SW480 (cell line): ENCODE data around the gene TDRD7.
"Not testable (repeated sequence)": the region's sequence is repeated elsewhere in the genome, so short reads cannot be mapped to it uniquely, and the experiment has no call there.

ENCODE experiments used
- DNase-seq: peaks from one replicate; pipeline ENCODE4 v3.0.0-alpha.2; 2016; ENCODE audit warnings: low spot score

TDRD7 gene

DNA sequence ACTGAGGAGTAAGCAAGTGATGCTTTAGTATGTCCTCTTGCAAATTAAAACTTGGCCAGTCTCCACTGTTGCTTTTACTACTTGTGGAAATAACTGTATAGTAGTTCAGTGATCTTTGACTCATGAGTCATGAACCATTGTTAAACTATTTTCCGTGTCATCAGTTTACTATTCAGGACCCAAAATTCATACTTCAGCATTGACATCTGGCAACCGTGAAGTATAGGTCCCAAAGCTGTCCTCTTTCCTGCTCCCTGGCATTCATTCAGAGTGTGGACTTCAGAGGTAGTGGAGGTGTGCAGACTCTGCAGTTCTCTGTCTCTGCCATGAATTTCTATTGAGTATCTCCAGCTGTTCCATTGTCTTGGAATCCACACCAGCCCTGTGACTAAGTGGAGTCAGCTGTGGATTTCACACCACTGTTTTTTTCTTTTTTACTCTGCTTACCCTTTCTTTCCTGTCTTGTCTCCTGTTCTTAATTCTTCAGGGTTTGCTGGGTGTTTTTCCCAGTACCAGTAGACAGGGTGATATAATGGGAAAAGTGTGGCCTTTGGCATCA is 7.5 kb downstream of the TDRD7 start:
- DNase-seq = no peak

DNA sequence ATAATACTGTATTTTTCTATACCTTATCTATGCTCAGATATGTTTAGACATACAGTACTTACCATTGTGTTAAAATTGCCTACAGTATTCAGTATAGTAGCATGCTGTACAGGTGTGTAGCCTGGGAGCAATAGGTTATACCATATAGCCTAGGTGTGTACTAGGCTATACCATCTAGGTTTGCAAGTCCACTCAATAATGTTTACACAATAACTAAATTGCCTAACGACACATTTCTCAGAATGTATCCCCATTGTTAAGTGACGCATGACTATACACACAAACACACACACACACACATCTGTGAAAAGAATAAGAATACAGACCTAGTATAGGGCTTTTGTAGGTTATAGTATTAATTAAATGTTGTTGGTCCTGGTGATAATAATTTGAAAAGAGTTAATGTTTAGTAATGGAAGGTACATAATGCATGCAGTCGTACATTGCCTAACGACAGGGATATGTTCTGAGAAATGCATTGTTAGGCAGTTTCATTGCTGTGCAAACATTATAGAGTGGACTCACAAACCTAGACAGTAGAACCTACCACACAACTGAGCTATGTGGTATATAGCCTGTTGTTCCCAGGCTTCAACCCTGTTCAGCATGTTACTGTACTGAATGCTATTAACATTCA is 13.6 kb downstream of the TDRD7 start:
- DNase-seq = no peak

- no peak for DNase-seq
Measured at GRCh38 chr9:97425973-97426336, 14.1 kb downstream of the TDRD7 start.

- DNase-seq = no peak
Measured at GRCh38 chr9:97427885-97428284, 16.0 kb downstream of the TDRD7 start.

DNA sequence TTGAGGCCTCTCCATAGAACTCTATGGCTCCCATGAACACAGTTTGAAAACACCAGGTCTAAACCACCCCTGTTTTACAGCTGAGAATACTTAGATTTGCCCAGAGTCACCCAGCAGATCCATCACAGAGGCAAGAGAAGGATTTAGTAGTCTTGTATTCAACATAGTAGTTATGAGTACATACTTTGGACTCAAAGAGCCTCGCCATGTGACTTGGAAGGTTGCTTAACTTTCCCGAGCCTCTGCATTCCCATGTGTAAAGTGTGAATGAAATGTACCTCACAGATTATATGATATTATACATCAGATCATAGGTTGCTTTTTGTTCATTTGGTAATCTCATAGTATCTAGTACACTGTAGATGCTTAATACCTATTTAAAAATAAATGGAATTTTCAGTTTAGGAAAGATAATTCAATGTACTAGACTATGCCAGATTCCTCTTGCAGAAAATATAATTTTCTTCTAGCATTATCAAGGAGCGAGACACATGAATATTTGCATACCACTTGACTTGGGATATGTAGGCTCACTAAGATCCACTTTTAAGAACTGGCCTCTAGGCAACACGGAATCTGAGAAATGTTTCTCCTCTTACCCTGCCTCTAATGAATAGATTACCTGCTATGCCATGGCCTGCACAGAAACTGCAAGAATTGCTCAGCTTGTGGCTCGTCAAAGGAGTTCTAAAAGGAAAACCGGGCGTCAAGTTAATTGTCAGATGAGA is 18.6 kb downstream of the TDRD7 start:
- DNase-seq = no peak

DNA sequence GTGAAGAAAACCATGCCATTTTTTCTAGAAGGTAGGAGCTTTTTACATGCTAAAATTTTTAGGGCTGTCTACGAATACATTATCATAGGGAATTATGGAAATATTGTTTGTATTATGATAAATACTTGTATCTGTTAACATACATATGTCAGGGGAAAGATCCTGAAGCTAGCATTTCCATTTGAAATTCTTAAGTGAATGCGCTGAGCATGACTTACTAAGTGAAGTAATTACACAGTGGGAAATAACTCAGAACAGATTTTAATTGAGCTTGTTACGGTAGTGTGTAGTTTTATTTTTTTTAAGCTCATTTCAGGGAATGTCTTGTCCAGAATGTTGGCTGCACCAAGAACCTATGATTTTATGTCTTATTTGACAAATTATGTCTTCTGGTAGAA is 19.1 kb downstream of the TDRD7 start:
- DNase-seq = no peak

DNA sequence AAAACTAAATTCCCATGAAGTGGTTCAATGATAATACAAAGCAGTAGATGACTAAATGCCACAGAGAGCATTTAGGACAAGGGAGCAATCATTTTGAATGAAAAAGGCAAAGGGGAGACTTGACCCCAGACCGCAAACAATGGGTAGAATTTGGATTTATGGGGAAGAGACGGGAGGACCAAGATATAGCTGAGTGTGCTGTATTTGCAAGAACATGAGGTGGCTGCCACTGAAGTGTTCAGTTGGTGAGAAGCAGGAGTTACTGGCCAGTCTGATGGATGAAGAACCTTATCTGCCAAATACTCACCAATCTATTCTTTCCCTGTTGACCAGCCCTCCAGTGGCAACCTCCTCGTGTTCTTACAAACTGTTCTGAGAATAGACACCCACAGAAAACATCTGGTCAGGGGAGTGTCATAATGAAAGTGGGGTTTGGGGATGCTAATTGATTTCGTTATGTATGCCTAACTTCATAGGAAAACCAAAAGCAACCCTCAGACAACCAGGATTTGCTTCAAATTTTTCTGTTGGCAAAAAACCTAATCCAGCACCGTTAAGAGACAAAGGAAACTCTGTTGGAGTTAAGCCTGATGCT is 19.8 kb downstream of the TDRD7 start:
- no peak for DNase-seq

DNA sequence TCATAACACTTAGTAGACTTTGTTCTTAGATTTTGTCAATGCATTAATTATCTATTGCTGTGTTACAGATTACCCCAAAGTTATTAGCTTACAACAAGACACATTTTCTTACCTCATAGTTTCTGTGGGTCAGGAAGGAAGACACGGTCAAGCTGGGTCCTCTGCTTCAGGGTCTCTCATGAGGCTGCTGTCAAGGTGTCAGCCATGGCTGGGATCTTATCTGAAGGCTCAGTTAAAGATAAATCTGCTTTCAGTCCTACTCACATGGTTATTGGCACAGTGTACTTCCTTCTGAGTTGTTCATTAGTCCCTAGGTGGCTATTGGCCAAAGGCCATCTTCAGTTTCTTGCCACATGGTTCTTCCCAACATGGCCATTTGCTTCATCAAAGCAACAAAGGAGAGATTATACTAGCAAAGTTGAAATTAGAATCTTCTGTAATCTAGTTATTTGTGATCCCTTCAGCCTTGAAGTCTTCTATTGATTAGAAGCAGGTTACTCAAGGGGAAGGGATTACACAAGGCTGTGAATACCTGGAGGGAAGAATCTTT is 25.2 kb downstream of the TDRD7 start:
- no peak for DNase-seq

GRCh38 chr9:97438257-97438656 is 26.4 kb downstream of the TDRD7 start:
- no peak for DNase-seq

DNA sequence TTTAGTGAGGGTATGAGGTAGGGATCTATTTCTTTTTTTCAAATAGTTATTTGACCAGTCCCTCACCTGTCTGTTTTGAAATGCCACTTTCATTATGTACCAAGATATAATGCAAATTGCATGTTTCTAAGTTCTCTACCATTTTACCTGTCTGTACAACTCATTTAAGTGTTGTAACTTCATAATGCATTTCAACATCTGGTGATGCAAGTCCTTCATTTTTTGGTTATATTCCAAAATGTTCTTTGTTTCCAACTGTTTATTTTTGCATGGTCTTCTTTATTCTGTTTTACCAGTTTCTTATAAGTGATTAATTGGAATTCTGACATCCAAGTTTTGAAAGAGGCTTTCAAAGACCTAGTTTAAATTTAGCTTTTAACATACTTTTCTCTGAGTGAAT is 26.8 kb downstream of the TDRD7 start:
- DNase-seq = no peak

- DNase-seq = no peak
Measured at GRCh38 chr9:97440160-97440559, 28.3 kb downstream of the TDRD7 start.

DNA sequence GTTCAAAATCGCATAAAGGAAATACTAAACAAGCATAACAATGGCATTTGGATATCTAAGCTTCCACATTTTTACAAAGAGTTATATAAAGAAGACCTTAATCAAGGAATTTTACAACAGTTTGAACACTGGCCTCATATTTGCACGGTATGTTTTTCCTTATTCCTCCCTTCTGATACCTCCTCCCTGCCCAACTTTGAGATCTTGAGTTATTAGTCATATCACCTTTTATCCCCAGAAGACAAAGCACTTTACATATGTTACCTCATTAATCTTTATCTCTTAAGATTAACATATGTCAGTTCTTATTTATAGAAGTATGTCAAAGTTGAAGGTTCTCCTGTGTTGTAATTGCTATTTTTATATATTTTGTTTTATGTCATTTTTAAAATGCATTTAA is 29.8 kb downstream of the TDRD7 start:
- no peak for DNase-seq

DNA sequence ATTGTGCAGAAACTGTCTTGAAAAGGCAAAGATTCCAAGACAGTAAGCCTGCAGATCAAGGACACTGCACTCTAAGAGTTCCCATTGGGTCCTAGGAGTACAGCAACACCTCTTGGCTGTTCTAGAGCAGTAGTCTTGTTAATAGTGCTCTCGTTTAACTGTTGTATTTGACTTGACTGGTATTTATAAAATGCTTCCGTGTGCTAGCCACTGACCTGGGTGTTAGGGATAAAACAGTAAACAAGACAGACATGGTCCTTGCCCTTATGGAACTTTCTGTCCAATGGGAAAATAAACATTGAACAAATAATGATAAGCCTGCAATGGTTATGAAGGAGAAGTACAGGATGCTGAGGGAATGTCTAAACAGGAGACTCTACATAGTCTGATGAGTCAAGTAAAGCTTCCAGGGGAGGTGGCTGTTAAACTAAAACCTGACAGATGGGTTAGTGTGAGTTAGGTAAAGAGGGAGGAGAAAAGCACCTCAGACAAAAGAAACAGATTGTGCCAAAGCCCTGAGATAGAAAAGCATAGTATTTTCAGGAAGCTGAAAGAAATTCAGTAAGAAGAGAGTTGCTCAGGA is 33.3 kb downstream of the TDRD7 start:
- DNase-seq = no peak

DNA sequence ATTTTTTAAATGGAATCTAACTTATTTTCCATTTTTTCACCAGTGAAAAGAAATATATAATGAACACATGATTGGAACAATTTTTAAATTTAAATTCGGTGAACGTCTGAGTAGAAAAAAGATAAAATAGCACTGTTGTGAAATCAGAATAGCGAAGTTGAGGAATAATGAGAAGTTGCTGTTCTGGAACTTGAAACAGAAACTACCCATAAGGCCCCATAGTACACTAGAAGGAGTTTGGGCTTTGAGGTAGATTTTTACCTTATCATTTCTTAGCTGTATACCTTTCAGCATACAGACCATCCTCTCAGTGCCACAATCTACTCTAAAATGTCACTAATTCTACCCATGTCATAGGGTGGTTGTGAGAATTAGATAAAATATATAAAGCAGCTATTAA is 35.1 kb downstream of the TDRD7 start:
- no peak for DNase-seq

- DNase-seq = not testable (repeated sequence)
Measured at GRCh38 chr9:97453573-97453972, 41.7 kb downstream of the TDRD7 start.

DNA sequence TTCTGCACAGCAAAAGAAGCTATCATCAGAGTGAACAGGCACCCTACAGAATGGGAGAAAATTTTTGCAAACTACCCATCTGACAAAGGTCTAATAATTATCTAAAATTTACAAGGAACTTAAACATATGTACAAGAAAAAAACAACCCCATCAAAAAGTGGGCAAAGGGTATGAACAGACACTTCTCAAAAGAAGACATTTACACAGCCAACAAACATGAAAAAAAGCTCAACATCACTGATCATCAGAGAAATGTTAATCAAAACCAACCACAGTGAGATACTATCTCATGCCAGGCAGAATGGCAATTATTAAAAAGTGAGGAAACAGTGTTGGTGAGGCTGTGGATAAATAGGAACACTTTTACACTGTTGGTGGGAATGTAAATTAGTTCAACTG is 44.9 kb downstream of the TDRD7 start:
- not testable (repeated sequence) for DNase-seq

DNA sequence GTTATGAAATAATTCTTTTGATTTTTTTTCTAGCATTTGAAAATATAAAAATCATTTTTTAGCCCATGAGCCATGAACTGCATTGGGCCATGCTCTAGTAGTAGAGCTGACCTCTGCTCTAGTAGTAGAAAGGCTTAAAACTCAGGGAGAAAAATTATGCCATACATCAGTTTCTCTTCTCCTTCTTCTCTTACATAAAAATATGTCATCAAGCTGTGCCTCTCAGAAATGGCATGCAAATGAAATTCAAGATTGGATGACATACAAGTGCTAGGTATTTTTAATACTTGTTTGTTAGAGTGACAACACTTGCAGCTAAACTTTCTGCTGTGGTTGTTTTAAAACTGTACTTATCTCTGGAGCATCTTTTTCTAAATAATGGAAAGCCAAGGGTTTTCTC is 47.4 kb downstream of the TDRD7 start:
- DNase-seq = no peak

- DNase-seq = no peak
Measured at GRCh38 chr9:97462159-97462558, 50.3 kb downstream of the TDRD7 start.

- no peak for DNase-seq
Measured at GRCh38 chr9:97462914-97463313, 51.0 kb downstream of the TDRD7 start.

GRCh38 chr9:97468658-97469448 is 57.0 kb downstream of the TDRD7 start:
- DNase-seq = peak; percentile 69

DNA sequence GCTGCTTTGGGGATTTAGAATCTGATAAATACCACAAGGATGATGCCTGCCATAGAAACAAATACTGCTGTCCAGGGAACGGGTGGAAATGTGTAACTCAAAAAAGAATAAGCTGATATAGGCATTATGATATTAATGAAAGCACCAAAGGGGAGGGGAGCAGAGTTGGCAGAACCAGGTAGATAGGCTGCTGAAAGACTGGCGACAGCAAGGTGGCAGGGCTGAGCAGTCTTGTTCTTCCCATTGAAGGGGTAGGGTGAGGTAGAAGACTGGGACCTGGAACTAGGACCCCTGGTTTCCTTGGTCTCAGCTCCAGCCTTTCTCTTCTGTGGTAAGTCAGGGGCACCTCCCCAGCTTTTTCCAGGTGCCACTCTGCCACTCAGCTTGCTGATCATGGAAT is 58.2 kb downstream of the TDRD7 start:
- peak; percentile 16 for DNase-seq

DNA sequence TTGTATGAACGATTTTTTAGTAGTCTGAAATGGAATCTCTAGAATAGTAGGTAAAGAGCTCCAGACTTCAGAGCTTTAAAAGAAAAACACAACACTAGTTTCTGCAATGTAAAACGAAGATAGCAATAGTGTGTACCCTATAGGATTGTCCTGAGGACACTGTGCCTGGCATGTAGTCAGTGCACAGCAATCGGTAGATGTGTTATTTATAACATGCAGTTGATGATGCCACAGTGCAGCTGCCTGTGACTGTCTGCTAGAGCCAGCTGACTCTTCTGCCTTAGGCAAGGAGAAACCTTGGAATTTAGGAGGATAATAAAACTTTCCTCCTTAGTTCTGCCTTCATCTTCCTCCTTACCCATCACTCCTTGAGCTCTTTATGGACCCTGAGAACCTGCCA is 61.8 kb downstream of the TDRD7 start:
- DNase-seq = no peak
